Right lobe of liver (tissue), 4 donors: ENCODE data around the gene GAA.

Source experiments
- POLR2A ChIP-seq: fragments of 450-650 bp; IDR thresholded peaks from one replicate; pipeline ENCODE4 v1.6.1; 2017; ENCODE audit warnings: antibody characterized with exemption, mild to moderate bottlenecking
- TF ChIP-seq, protein P1 (sequence below), 4 donors: fragments of 200-600 bp in 3 of 4; fragments of 450-650 bp in 1 of 4; IDR thresholded peaks; one replicate each; pipeline versions ENCODE4 v1.5.1 to v1.8.0; 2016 to 2022; ENCODE audit warnings: antibody characterized with exemption in 4 of 4, mild to moderate bottlenecking in 2 of 4
- donor health status: DM: no; HTN: no; CAD: no.
- donor health status: DM: no; HTN: no; CAD: no.
- donor health status: DM: no; HTN: yes; CAD: no.

DNA sequence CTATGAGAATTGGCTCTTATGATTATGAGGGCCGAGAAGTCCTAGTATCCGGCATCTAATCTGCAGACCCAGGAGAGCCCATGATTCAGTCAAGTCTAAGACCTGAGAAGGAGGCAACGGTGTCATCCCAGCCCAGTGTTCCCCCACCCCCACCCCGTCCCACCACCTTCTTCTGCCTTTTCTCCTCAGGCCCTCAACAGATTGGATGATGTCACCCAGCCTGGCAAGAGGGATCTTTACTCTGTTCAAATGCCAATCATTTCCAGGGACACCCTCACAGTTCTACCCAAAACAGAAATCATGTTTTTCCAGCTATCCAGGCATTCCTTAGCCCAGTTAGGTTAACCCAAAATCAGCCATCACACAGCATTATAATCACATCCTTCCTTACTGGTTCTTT, 10.0 kb upstream of the GAA start:
- TF ChIP-seq, protein P1, sequence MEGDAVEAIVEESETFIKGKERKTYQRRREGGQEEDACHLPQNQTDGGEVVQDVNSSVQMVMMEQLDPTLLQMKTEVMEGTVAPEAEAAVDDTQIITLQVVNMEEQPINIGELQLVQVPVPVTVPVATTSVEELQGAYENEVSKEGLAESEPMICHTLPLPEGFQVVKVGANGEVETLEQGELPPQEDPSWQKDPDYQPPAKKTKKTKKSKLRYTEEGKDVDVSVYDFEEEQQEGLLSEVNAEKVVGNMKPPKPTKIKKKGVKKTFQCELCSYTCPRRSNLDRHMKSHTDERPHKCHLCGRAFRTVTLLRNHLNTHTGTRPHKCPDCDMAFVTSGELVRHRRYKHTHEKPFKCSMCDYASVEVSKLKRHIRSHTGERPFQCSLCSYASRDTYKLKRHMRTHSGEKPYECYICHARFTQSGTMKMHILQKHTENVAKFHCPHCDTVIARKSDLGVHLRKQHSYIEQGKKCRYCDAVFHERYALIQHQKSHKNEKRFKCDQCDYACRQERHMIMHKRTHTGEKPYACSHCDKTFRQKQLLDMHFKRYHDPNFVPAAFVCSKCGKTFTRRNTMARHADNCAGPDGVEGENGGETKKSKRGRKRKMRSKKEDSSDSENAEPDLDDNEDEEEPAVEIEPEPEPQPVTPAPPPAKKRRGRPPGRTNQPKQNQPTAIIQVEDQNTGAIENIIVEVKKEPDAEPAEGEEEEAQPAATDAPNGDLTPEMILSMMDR (IDR thresholded peaks at IDR 0.05) = no peak
- TF ChIP-seq POLR2A = no peak
